ENCODE data around the gene ADAM10. TPM values are rescaled to one million over a fixed set of nuclear protein-coding genes. Genes with fewer than 3 reads are reported as not detected.
A peak's percentile ranks its signal among the peaks of the same experiment; 100 is the strongest.

ADAM10 gene
- total RNA-seq, 1 experiment from 2014 or later: 140 TPM

GRCh38 chr15:58764468-58764867 is 15.0 kb upstream of the ADAM10 start:
- Histone ChIP-seq H3K27me3 (no peaks in the 10 kb centered on the region), H3K4me3 (no peak overlapping the region), H3K9me3 (peaks cover 4% of the 10 kb centered on the region; the same call in 1 of the 2 replicates)

GRCh38 chr15:58762731-58763130 is 13.2 kb upstream of the ADAM10 start:
- H3K9me3 ChIP-seq: peaks cover 4% of the 10 kb centered on the region; the same call in 1 of the 2 replicates

More at GRCh38 chr15:58764468-58764867, 15.0 kb upstream of the ADAM10 start:
- no peaks in the 10 kb centered on the region for H3K36me3 ChIP-seq
- no peak for DNase-seq

GRCh38 chr15:58762285-58762684 is 12.8 kb upstream of the ADAM10 start:
- Histone ChIP-seq H3K4me3 (no peak overlapping the region), H3K27me3 (no peaks in the 10 kb centered on the region), H3K36me3 (no peaks in the 10 kb centered on the region)

More at GRCh38 chr15:58762731-58763130, 13.2 kb upstream of the ADAM10 start:
- Histone ChIP-seq H3K36me3 (no peaks in the 10 kb centered on the region), H3K4me3 (no peak overlapping the region), H3K27me3 (no peaks in the 10 kb centered on the region)
- DNase-seq: no peak

GRCh38 chr15:58761010-58761388 is 11.5 kb upstream of the ADAM10 start:
- no peak for DNase-seq
- no peaks in the 10 kb centered on the region for H3K27me3 ChIP-seq
- H3K4me3 ChIP-seq: no peak overlapping the region
- peaks cover 4% of the 10 kb centered on the region; the same call in 1 of the 2 replicates for H3K9me3 ChIP-seq
- no peaks in the 10 kb centered on the region for H3K36me3 ChIP-seq

More at GRCh38 chr15:58762285-58762684, 12.8 kb upstream of the ADAM10 start:
- H3K9me3 ChIP-seq: peaks cover 4% of the 10 kb centered on the region; the same call in 1 of the 2 replicates
- DNase-seq: no peak

- H3K4me3 ChIP-seq: no peak overlapping the region
- no peaks in the 10 kb centered on the region for H3K36me3 ChIP-seq
- no peaks in the 10 kb centered on the region for H3K27me3 ChIP-seq
- H3K9me3 ChIP-seq: peaks cover 4% of the 10 kb centered on the region; the same call in 1 of the 2 replicates
- no peak for DNase-seq
These were observed 11.0 kb upstream of the ADAM10 start for GRCh38 chr15:58760385-58761009.

GRCh38 chr15:58758141-58758540 is 8.6 kb upstream of the ADAM10 start:
- H3K9me3 ChIP-seq: no peaks in the 10 kb centered on the region
- no peak for DNase-seq

GRCh38 chr15:58755956-58756355 is 6.4 kb upstream of the ADAM10 start:
- no peak for DNase-seq
- Histone ChIP-seq H3K4me3 (no peak overlapping the region), H3K9me3 (no peaks in the 10 kb centered on the region), H3K36me3 (no peaks in the 10 kb centered on the region), H3K27me3 (no peaks in the 10 kb centered on the region)

More at GRCh38 chr15:58758141-58758540, 8.6 kb upstream of the ADAM10 start:
- Histone ChIP-seq H3K4me3 (no peak overlapping the region), H3K27me3 (no peaks in the 10 kb centered on the region), H3K36me3 (no peaks in the 10 kb centered on the region)

GRCh38 chr15:58755350-58755749 is 5.8 kb upstream of the ADAM10 start:
- Histone ChIP-seq H3K9me3 (no peaks in the 10 kb centered on the region), H3K27me3 (no peaks in the 10 kb centered on the region), H3K4me3 (no peak overlapping the region), H3K36me3 (no peaks in the 10 kb centered on the region)
- no peak for DNase-seq

- DNase-seq: no peak
- Histone ChIP-seq H3K9me3 (no peaks in the 10 kb centered on the region), H3K36me3 (peaks cover 2% of the 10 kb centered on the region; the same call in 1 of the 2 replicates), H3K27me3 (no peaks in the 10 kb centered on the region), H3K4me3 (no peak overlapping the region)
These were observed 3.2 kb upstream of the ADAM10 start for GRCh38 chr15:58752716-58753115.

- H3K36me3 ChIP-seq: peaks cover 9% of the 10 kb centered on the region
- no peaks in the 10 kb centered on the region for H3K9me3 ChIP-seq
- H3K27me3 ChIP-seq: no peaks in the 10 kb centered on the region
- H3K4me3 ChIP-seq: peak overlapping the region; percentile 97
- DNase-seq: peak; percentile 56
These were observed 515 bp downstream of the ADAM10 start for GRCh38 chr15:58748852-58749531.

- Histone ChIP-seq H3K4me3 (peak overlapping the region; percentile 97), H3K9me3 (no peaks in the 10 kb centered on the region), H3K27me3 (no peaks in the 10 kb centered on the region), H3K36me3 (peaks cover 9% of the 10 kb centered on the region)
- no peak for DNase-seq
These were observed 1.3 kb downstream of the ADAM10 start for GRCh38 chr15:58748040-58748851.

- no peak overlapping the region for H3K4me3 ChIP-seq
- no peaks in the 10 kb centered on the region for H3K9me3 ChIP-seq
- H3K27me3 ChIP-seq: no peaks in the 10 kb centered on the region
- no peak for DNase-seq
- peaks cover 9% of the 10 kb centered on the region for H3K36me3 ChIP-seq
These were observed 3.3 kb downstream of the ADAM10 start for GRCh38 chr15:58746174-58746573.

GRCh38 chr15:58742819-58743502 is 6.5 kb downstream of the ADAM10 start:
- no peaks in the 10 kb centered on the region for H3K9me3 ChIP-seq
- H3K36me3 ChIP-seq: peaks cover 7% of the 10 kb centered on the region
- no peak overlapping the region for H3K4me3 ChIP-seq
- DNase-seq: no peak
- H3K27me3 ChIP-seq: no peaks in the 10 kb centered on the region

- no peak overlapping the region for H3K4me3 ChIP-seq
- peaks cover 7% of the 10 kb centered on the region for H3K36me3 ChIP-seq
- no peak for DNase-seq
- H3K27me3 ChIP-seq: no peaks in the 10 kb centered on the region
- no peaks in the 10 kb centered on the region for H3K9me3 ChIP-seq
These were observed 7.3 kb downstream of the ADAM10 start for GRCh38 chr15:58742022-58742813.

GRCh38 chr15:58741032-58741431 is 8.5 kb downstream of the ADAM10 start:
- Histone ChIP-seq H3K4me3 (no peak overlapping the region), H3K36me3 (peaks cover 7% of the 10 kb centered on the region), H3K9me3 (no peaks in the 10 kb centered on the region), H3K27me3 (no peaks in the 10 kb centered on the region)
- no peak for DNase-seq

GRCh38 chr15:58740436-58740835 is 9.1 kb downstream of the ADAM10 start:
- no peaks in the 10 kb centered on the region for H3K9me3 ChIP-seq
- H3K27me3 ChIP-seq: no peaks in the 10 kb centered on the region
- no peak for DNase-seq
- no peak overlapping the region for H3K4me3 ChIP-seq
- H3K36me3 ChIP-seq: peaks cover 7% of the 10 kb centered on the region
